HFFc6 (cell line): ENCODE results near the gene IL9. TPM values are rescaled to one million over a fixed set of nuclear protein-coding genes. Genes with fewer than 3 reads are reported as not detected.
A peak's percentile ranks its signal among the peaks of the same experiment; 100 is the strongest.

Source experiments
- DNase-seq: peaks from one replicate; pipeline ENCODE4 v3.0.0-alpha.2; 2018
- H3K27ac Mint-ChIP-seq: 2 replicates; pipeline ENCODE4 v1.8.0; 2020; ENCODE audit warnings: mild to moderate bottlenecking, mixed read lengths
- H3K27me3 Mint-ChIP-seq: 2 replicates; pipeline ENCODE4 v1.8.0; 2021; ENCODE audit warnings: mild to moderate bottlenecking, moderate library complexity, mixed read lengths; ENCODE audit not compliant: insufficient read depth
- H3K36me3 Mint-ChIP-seq: 2 replicates; pipeline ENCODE4 v1.8.0; 2021; ENCODE audit warnings: low read depth, mixed read lengths
- H3K4me1 Mint-ChIP-seq: 2 replicates; pipeline ENCODE4 v1.8.0; 2020; ENCODE audit warnings: low read depth, mixed read lengths
- H3K4me3 Mint-ChIP-seq: 2 replicates; pipeline ENCODE4 v1.8.0; 2020; ENCODE audit warnings: mild to moderate bottlenecking, moderate library complexity, mixed read lengths
- H3K9me3 Mint-ChIP-seq: 2 replicates; pipeline ENCODE4 v1.8.0; 2020; ENCODE audit warnings: mild to moderate bottlenecking, mixed read lengths
- long read RNA-seq: library from polyadenylated mRNA; unstranded; transcript quantifications from one replicate; pipeline ENCODE4 v2.0.0, GENCODE V29; 2019
- total RNA-seq, 6 experiments: library from RNA; stranded (reverse); fragmentation: NEBNext Ultra II Directional; extraction: Animal tissue kit (Norgen Biotek cat#: 25700); gene quantifications; 2 replicates in 1 of 6; 3 replicates in 5 of 6; pipeline ENCODE4 v1.2.3, GENCODE V29; 2021
- TF ChIP-seq, protein P1 (sequence below): fragments of 200-600 bp; sonication (generic); IDR thresholded peaks from 2 replicates; pipeline ENCODE4 v1.5.0; 2021; ENCODE audit warnings: antibody characterized with exemption, mild to moderate bottlenecking

Gene IL9
- not detected for total RNA-seq
- long read RNA-seq, result 0 reads

DNA sequence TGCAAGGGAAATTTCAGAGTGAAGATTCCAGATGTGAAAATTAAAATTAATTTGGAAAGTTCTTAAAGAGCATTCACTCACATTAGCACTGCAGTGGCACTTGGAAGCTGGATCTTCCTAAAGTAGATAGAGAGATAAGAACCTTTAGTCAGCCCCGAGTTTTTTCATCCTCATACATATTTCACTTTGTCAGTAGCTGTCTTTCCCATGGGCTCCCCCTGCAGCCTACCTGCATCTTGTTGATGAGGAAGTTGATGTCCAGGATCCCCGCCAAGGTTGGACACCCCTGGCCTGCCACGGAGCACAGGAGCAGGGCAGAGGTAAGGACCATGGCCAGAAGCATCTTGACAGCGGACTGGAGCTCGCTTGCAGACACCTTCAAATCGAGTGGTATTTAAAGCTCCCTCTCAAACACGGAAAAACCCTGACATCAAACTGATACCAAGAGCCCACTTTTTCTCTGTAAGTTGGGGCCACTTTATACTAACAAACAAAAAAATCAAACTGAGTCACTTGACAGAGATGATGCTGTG lies at the start of gene IL9:
Gene IL9 (minus strand): TSS at position 368 of the 533 bp plus-strand sequence. CDS start 25 bp downstream, at position 343.
- peaks cover 18% of the 10 kb centered on the region for H3K27me3 Mint-ChIP-seq
- TF ChIP-seq, protein P1, sequence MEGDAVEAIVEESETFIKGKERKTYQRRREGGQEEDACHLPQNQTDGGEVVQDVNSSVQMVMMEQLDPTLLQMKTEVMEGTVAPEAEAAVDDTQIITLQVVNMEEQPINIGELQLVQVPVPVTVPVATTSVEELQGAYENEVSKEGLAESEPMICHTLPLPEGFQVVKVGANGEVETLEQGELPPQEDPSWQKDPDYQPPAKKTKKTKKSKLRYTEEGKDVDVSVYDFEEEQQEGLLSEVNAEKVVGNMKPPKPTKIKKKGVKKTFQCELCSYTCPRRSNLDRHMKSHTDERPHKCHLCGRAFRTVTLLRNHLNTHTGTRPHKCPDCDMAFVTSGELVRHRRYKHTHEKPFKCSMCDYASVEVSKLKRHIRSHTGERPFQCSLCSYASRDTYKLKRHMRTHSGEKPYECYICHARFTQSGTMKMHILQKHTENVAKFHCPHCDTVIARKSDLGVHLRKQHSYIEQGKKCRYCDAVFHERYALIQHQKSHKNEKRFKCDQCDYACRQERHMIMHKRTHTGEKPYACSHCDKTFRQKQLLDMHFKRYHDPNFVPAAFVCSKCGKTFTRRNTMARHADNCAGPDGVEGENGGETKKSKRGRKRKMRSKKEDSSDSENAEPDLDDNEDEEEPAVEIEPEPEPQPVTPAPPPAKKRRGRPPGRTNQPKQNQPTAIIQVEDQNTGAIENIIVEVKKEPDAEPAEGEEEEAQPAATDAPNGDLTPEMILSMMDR, result no peak
- peaks cover 5% of the 10 kb centered on the region; the same call in 1 of the 2 replicates for H3K4me1 Mint-ChIP-seq
- no peaks in the 10 kb centered on the region for H3K36me3 Mint-ChIP-seq
- H3K9me3 Mint-ChIP-seq, result no peaks in the 10 kb centered on the region
- no peak for DNase-seq
- H3K27ac Mint-ChIP-seq, result no peak within 1 kb of the TSS
- no peak within 1 kb of the TSS for H3K4me3 Mint-ChIP-seq

DNA sequence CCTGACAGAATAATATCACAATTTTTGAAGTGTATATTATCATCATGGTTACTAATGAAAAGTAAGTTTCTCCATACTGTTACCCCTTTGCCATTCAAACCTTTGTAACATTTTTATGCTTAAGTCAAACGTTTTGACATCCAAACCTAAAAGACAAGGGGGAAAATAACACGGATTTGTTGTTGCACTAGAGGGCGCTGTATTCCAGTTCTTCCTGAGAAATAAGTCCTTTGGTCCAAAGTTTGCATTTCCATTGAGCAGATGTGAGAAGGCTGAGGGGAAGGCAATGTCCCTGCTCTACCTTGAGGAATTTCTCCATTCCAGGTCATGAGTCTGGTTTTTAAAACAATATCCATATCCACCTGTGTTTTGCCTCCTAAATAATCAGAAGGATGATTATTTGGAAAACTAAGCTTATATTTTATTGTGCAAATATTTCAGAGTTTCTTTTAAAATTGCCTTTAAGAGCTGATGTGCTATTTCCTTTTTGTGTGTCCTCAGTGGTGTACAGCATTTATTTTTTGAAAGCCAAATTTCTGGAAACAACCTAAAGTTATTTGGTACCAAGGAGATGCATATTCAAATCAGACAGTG lies 49.4 kb upstream of the IL9 start:
- peak; percentile 72 for DNase-seq
- Mint-ChIP-seq H3K9me3 (no peaks in the 10 kb centered on the region), H3K4me1 (peaks cover 4% of the 10 kb centered on the region), H3K4me3 (no peak overlapping the region), H3K27me3 (peaks cover 2% of the 10 kb centered on the region; the same call in 1 of the 2 replicates), H3K27ac (no peak overlapping the region), H3K36me3 (no peaks in the 10 kb centered on the region)
- TF ChIP-seq, protein P1, result peak; percentile 96

DNA sequence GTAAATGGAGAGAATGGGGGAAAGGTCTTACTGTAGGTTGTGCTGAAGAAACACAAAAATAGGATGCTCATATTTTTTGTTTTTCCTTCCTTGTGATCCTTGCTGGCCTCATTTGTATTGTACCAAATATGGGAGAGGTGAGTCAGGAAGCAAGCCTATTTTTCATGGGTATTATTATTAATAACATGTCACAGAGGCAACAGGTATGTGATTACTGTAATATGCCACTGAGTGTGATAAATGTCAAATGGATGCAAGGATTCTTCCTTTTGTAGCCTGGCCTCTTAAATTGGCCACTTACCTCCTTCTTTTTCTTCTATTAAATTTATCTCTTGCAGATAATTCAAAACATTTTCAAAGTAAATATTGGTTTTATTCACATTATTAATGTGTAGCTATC lies 48.9 kb upstream of the IL9 start:
- Mint-ChIP-seq H3K36me3 (no peaks in the 10 kb centered on the region), H3K27me3 (peaks cover 2% of the 10 kb centered on the region; the same call in 1 of the 2 replicates), H3K4me3 (no peak overlapping the region), H3K9me3 (no peaks in the 10 kb centered on the region), H3K27ac (no peak overlapping the region), H3K4me1 (no peaks in the 10 kb centered on the region)
- TF ChIP-seq, protein P1, result no peak
- DNase-seq, result no peak

DNA sequence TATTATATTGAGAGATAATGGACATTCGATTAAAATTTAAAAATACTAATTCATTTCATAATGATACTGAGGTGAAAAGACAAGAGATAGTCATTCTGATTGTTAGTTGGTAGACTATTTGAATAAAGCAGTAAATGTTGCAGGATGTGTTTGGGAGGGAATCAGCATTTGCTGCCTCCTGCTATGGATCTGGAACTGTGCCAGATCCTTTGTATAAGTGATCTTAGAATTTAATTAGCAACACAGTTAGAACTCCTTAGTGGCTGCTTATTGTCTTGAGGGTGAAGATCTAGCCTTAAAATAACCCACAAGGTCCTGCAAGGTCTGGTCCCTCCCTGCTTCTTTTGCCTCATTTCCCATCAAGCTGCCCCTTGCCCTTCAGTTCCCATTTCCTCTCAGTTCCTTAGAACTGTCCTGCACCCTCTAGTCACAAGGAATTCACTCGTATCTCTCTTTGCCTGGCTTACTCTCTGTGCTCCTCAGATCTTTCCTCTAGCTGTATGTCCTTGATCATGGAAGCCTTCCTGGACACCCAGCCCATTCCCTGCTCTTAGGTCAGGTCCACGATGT lies 46.6 kb upstream of the IL9 start:
- Mint-ChIP-seq H3K9me3 (no peaks in the 10 kb centered on the region), H3K36me3 (no peaks in the 10 kb centered on the region), H3K27me3 (peaks cover 2% of the 10 kb centered on the region; the same call in 1 of the 2 replicates), H3K4me1 (no peaks in the 10 kb centered on the region), H3K4me3 (no peak overlapping the region), H3K27ac (no peak overlapping the region)
- TF ChIP-seq, protein P1, result no peak
- no peak for DNase-seq

DNA sequence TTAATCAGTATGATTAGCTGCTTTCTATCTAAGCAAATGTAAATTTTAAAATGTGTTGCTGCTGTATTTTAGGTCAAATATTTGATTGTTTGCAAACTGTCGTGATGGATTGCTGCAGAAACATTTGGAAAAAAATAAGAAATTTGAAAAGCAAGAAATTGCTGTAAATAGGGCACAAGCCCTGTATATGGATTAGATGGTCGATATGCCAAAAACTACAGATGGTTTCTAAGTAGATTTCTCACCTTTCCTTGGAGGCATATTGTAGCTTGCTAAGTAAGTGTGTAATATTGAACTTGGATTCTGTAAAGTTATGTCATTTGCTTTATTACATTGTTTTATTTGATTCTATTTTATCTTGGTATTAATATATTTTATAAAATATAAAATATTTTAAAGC lies 46.1 kb upstream of the IL9 start:
- Mint-ChIP-seq H3K4me1 (no peaks in the 10 kb centered on the region), H3K4me3 (no peak overlapping the region), H3K36me3 (no peaks in the 10 kb centered on the region), H3K27ac (no peak overlapping the region), H3K27me3 (peaks cover 2% of the 10 kb centered on the region; the same call in 1 of the 2 replicates), H3K9me3 (no peaks in the 10 kb centered on the region)
- no peak for DNase-seq
- TF ChIP-seq, protein P1, result no peak
